ENCODE measurements around the gene PNPLA7. TPM values are rescaled to one million over a fixed set of nuclear protein-coding genes. Genes with fewer than 3 reads are reported as not detected.

Gene PNPLA7
- total and polyA plus RNA-seq, 2 of the 13 experiments (the other 11 are each of a cell fraction or from before 2014, with no cell fraction given): 0.42 to 1.5 TPM

DNA sequence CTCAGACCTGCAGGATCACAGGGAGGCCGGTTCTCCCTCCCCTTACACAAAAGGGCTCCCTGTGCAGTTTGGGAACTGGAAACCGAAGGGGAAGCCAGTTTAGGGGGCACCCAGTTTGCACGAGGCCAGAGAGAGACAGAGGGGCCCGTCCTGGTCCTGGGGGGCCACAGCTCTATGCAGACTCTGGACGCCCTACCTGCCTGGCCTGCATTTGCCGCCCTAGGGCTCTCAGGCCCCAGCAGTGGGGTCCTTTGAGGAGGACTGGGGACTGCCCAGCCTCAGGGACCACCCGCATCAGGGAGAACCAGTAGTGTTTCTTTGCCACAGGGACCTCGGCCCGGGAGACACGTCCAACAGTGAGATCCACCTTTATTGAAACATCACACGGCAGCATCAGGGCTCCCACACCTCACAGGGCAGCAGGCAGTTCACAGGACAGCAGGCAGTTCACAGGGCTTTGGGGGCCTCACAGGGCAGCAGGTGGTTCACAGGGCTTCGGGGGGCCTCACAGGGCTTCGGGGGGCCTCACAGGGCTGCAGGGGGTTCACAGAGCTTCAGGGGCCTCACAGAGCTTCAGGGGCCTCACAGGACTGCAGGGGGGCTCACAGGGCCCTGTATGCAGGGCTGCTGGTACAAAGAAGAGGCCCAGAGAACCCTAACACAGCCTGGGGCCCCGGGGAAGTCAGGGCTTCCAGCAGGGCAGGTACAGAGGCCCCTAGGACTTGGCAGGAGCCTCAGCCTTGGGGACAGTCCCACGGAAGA is 90.4 kb downstream of the PNPLA7 start:
- H3K4me3 ChIP-seq (replicated peaks in 1 of 3; ENCODE audit: insufficient read depth in 1 of 3, low read depth in 2 of 3, low read length in 3 of 3): peak overlapping the region; percentile 28 to 95 (median 45); a peak in 5 of 6 replicates
- peak overlapping the region; percentile 66 for H3K27ac ChIP-seq (ENCODE audit: extremely low read length, insufficient read depth, low read length)
- 7% methylated on average over 3 of the region's 15 CpGs for WGBS (ENCODE audit: low lambda C conversion rate)
- H3K79me2 ChIP-seq (ENCODE audit: insufficient read depth, low read length): peaks cover 28% of the 10 kb centered on the region
- intact Hi-C loops (cut with micrococcal nuclease; ENCODE audit: unreplicated experiment) (no loop called here), in situ Hi-C loops (cut with HindIII; ENCODE audit: extremely low pct_ligation_motif_present, low pct_unique_long_range_greater_than_20kb) (no loop called here)
- peaks cover 4 to 19% of the 10 kb centered on the region in 2 experiments; a peak in 4 of 5 replicates for H3K36me3 ChIP-seq (replicated peaks in 1 of 2; ENCODE audit: control insufficient read depth in 1 of 2, insufficient read depth in 2 of 2, low read length in 2 of 2)
- ChIA-PET CTCF (ENCODE audit: low intra/inter-chr PET ratio, low total read pairs) (no interaction called here), POLR2A (interaction anchor here (0.9 to 1.9 kb wide), 8 partner anchors 10 to 1097 kb away, joined by 3 to 12 read pairs (median 4); partner anchors contain the start of genes ENTPD8, EXD3, NOXA1 and TUBB4B)
- FAIRE-seq (no peak), ATAC-seq (peak; percentile 14), DNase-seq (ENCODE audit: low spot score) (no peak)
- peak overlapping the region; percentile 96 for H3K4me2 ChIP-seq (ENCODE audit: low read depth, low read length)
- peaks cover 11% of the 10 kb centered on the region; the same call in 1 of the 2 replicates for H4K20me1 ChIP-seq (ENCODE audit: insufficient read depth, low read length)
- H3K9ac ChIP-seq (ENCODE audit: insufficient read depth, low read depth, low read length): peak overlapping the region; percentile 79
- no peak overlapping the region for H2AFZ ChIP-seq (ENCODE audit: low read length)
- no peaks in the 10 kb centered on the region for H3K9me3 ChIP-seq (ENCODE audit: low read length)
- H3K27me3 ChIP-seq (ENCODE audit: control insufficient read depth in 1 of 2, insufficient read depth in 2 of 2, low read length in 2 of 2): no peaks in the 10 kb centered on the region
- peaks cover 81% of the 10 kb centered on the region for H3K4me1 ChIP-seq (ENCODE audit: insufficient read depth, low read length)
- BruUV-seq (replicated peaks): no TSS peak
- TF ChIP-seq, protein P1, sequence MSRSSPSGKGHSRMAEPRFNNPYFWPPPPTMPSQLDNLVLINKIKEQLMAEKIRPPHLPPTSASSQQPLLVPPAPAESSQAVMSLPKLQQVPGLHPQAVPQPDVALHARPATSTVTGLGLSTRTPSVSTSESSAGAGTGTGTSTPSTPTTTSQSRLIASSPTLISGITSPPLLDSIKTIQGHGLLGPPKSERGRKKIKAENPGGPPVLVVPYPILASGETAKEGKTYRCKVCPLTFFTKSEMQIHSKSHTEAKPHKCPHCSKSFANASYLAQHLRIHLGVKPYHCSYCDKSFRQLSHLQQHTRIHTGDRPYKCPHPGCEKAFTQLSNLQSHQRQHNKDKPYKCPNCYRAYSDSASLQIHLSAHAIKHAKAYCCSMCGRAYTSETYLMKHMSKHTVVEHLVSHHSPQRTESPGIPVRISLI (CRISPR knock-in tag; IDR thresholded peaks at IDR 0.05; ENCODE audit: borderline replicate concordance): no peak
- TF ChIP-seq ZNF354B (CRISPR knock-in tag; IDR thresholded peaks at IDR 0.05): no peak
- TF ChIP-seq ZNF768 (CRISPR knock-in tag; IDR thresholded peaks at IDR 0.05): no peak
- TF ChIP-seq FOXK2 (IDR thresholded peaks at IDR 0.05): no peak
- TF ChIP-seq MAFK (conservative IDR thresholded peaks at IDR 0.05 in 1 of 2, IDR thresholded peaks at IDR 0.05 in 1 of 2; ENCODE audit: low read length in 2 of 2): no peak
- no peak for TF ChIP-seq NCOR1 (IDR thresholded peaks at IDR 0.05; ENCODE audit: borderline replicate concordance, low read length)
- TF ChIP-seq ZNF772 (CRISPR knock-in tag; IDR thresholded peaks at IDR 0.05): peak; percentile 75; the same call in 1 of the 2 replicates
- no peak for TF ChIP-seq ZNF713 (CRISPR knock-in tag; IDR thresholded peaks at IDR 0.05)
- TF ChIP-seq, protein P2, sequence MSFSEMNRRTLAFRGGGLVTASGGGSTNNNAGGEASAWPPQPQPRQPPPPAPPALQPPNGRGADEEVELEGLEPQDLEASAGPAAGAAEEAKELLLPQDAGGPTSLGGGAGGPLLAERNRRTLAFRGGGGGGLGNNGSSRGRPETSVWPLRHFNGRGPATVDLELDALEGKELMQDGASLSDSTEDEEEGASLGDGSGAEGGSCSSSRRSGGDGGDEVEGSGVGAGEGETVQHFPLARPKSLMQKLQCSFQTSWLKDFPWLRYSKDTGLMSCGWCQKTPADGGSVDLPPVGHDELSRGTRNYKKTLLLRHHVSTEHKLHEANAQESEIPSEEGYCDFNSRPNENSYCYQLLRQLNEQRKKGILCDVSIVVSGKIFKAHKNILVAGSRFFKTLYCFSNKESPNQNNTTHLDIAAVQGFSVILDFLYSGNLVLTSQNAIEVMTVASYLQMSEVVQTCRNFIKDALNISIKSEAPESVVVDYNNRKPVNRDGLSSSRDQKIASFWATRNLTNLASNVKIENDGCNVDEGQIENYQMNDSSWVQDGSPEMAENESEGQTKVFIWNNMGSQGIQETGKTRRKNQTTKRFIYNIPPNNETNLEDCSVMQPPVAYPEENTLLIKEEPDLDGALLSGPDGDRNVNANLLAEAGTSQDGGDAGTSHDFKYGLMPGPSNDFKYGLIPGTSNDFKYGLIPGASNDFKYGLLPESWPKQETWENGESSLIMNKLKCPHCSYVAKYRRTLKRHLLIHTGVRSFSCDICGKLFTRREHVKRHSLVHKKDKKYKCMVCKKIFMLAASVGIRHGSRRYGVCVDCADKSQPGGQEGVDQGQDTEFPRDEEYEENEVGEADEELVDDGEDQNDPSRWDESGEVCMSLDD (CRISPR knock-in tag; IDR thresholded peaks at IDR 0.05; ENCODE audit: borderline replicate concordance): no peak
- TF ChIP-seq, protein P3, sequence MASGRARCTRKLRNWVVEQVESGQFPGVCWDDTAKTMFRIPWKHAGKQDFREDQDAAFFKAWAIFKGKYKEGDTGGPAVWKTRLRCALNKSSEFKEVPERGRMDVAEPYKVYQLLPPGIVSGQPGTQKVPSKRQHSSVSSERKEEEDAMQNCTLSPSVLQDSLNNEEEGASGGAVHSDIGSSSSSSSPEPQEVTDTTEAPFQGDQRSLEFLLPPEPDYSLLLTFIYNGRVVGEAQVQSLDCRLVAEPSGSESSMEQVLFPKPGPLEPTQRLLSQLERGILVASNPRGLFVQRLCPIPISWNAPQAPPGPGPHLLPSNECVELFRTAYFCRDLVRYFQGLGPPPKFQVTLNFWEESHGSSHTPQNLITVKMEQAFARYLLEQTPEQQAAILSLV (CRISPR knock-in tag; IDR thresholded peaks at IDR 0.05; ENCODE audit: borderline replicate concordance): no peak
- TF ChIP-seq, protein P4, sequence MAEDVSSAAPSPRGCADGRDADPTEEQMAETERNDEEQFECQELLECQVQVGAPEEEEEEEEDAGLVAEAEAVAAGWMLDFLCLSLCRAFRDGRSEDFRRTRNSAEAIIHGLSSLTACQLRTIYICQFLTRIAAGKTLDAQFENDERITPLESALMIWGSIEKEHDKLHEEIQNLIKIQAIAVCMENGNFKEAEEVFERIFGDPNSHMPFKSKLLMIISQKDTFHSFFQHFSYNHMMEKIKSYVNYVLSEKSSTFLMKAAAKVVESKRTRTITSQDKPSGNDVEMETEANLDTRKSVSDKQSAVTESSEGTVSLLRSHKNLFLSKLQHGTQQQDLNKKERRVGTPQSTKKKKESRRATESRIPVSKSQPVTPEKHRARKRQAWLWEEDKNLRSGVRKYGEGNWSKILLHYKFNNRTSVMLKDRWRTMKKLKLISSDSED (CRISPR knock-in tag; IDR thresholded peaks at IDR 0.05): no peak
- TF ChIP-seq, protein P5, sequence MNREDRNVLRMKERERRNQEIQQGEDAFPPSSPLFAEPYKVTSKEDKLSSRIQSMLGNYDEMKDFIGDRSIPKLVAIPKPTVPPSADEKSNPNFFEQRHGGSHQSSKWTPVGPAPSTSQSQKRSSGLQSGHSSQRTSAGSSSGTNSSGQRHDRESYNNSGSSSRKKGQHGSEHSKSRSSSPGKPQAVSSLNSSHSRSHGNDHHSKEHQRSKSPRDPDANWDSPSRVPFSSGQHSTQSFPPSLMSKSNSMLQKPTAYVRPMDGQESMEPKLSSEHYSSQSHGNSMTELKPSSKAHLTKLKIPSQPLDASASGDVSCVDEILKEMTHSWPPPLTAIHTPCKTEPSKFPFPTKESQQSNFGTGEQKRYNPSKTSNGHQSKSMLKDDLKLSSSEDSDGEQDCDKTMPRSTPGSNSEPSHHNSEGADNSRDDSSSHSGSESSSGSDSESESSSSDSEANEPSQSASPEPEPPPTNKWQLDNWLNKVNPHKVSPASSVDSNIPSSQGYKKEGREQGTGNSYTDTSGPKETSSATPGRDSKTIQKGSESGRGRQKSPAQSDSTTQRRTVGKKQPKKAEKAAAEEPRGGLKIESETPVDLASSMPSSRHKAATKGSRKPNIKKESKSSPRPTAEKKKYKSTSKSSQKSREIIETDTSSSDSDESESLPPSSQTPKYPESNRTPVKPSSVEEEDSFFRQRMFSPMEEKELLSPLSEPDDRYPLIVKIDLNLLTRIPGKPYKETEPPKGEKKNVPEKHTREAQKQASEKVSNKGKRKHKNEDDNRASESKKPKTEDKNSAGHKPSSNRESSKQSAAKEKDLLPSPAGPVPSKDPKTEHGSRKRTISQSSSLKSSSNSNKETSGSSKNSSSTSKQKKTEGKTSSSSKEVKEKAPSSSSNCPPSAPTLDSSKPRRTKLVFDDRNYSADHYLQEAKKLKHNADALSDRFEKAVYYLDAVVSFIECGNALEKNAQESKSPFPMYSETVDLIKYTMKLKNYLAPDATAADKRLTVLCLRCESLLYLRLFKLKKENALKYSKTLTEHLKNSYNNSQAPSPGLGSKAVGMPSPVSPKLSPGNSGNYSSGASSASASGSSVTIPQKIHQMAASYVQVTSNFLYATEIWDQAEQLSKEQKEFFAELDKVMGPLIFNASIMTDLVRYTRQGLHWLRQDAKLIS (CRISPR knock-in tag; IDR thresholded peaks at IDR 0.05): 0 out of 2 replicates have a peak, but pooled peaks have one; percentile 43
- TF ChIP-seq ARNT (IDR thresholded peaks at IDR 0.05): no peak

Measured in HepG2 (cell line).